Lower leg skin (tissue), 4 donors: Measurements from ENCODE around the gene TBC1D8. TPM values are rescaled to one million over a fixed set of nuclear protein-coding genes. Genes with fewer than 3 reads are reported as not detected.
"Not testable (repeated sequence)": the region's sequence is repeated elsewhere in the genome, so short reads cannot be mapped to it uniquely, and the experiment has no call there.

ENCODE experiments used
- DNase-seq, 2 donors: peaks; one replicate each; pipeline ENCODE4 v3.0.0-alpha.2; 2019; ENCODE audit warnings: low spot score in 2 of 2
- H3K4me3 ChIP-seq: fragments of 200-600 bp; sonication (generic); 2 replicates; pipeline ENCODE4 v1.5.1; 2017; ENCODE audit warnings: mild to moderate bottlenecking, low read depth; ENCODE audit not compliant: poor library complexity, severe bottlenecking
- POLR2A ChIP-seq, 2 donors: fragments of 450-650 bp; IDR thresholded peaks; one replicate each; pipeline ENCODE4 v1.6.1; 2016 to 2017; ENCODE audit warnings: antibody characterized with exemption in 2 of 2, mild to moderate bottlenecking in 1 of 2, moderate library complexity in 1 of 2
- WGBS, 2 donors: methylation state at CpG; one replicate each; pipeline ENCODE4 v1.1.5; 2018; 5-methylcytosine and 5-hydroxymethylcytosine counted together
- intact Hi-C: fragments of 100-400 bp; cut with DNase I; formaldehyde crosslinking; loops from one replicate; pipeline ENCODE4 v1.15.0; 2023; ENCODE audit warnings: low total_unique reads
- total RNA-seq, 4 donors: library from RNA; depleted of rRNA; stranded (reverse); fragments of >200 nt; gene quantifications; one replicate each; pipeline ENCODE4 v1.1.0, GENCODE V29; 2016
- TF ChIP-seq, protein P1 (sequence below), 3 donors: fragments of 450-650 bp; IDR thresholded peaks; one replicate each; pipeline ENCODE4 v1.5.1; 2016; ENCODE audit warnings: antibody characterized with exemption in 3 of 3, mild to moderate bottlenecking in 3 of 3, moderate library complexity in 2 of 3

TBC1D8 gene
- total RNA-seq, 4 donors from 2014 or later, result 29.4 to 102 (median 46.1) TPM

DNA sequence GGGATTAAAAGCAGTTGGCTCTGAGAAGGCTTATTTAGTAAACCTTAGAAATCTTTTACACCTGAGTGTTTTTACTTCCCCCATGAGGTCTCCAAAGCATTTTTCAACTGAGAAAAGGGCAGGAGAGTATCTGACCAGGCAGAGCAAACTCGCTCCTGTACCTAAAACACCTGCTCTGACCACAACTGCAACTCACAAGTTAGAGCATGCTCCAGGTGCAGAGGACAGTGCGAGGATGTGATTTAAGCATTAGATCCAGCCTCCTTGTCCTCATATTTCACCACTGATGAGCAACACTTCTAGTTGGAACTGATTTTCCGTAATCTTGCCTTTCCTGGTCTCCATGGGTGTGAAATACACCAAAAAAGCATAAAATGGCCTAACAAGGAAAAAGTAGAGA lies 34.5 kb upstream of the TBC1D8 start:
- intact Hi-C loops, result no loop called here
- DNase-seq, result peak in 1 of 2 donors; percentile 18
- WGBS, 2 donors, result 78 to 80% methylated on average over 3 of the region's 3 CpGs
- no peak overlapping the region for H3K4me3 ChIP-seq
- no peak for TF ChIP-seq POLR2A (IDR thresholded peaks at IDR 0.05)
- TF ChIP-seq, protein P1, sequence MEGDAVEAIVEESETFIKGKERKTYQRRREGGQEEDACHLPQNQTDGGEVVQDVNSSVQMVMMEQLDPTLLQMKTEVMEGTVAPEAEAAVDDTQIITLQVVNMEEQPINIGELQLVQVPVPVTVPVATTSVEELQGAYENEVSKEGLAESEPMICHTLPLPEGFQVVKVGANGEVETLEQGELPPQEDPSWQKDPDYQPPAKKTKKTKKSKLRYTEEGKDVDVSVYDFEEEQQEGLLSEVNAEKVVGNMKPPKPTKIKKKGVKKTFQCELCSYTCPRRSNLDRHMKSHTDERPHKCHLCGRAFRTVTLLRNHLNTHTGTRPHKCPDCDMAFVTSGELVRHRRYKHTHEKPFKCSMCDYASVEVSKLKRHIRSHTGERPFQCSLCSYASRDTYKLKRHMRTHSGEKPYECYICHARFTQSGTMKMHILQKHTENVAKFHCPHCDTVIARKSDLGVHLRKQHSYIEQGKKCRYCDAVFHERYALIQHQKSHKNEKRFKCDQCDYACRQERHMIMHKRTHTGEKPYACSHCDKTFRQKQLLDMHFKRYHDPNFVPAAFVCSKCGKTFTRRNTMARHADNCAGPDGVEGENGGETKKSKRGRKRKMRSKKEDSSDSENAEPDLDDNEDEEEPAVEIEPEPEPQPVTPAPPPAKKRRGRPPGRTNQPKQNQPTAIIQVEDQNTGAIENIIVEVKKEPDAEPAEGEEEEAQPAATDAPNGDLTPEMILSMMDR (IDR thresholded peaks at IDR 0.05), result no peak

DNA sequence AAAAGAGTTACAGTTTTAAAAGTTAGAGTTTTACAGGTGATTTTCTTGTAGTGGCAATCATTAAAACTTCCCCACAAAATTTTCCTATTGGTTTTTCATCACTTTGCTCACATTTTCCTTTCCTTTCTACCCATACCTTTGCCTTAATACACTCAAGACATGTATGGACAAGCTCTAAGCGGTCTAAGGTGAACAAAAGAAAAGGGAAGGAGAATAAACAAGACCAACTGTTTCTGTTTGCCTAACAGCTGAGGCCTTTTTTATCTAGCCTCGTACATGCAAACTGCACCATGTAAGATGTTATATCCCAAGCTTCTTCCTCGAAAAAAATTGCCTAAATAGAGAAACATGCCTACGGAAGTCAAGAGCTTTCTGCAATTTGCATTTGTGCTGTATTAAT lies 33.9 kb upstream of the TBC1D8 start:
- no peak overlapping the region for H3K4me3 ChIP-seq
- TF ChIP-seq, protein P1 (IDR thresholded peaks at IDR 0.05), result no peak
- no peak for TF ChIP-seq POLR2A (IDR thresholded peaks at IDR 0.05)
- intact Hi-C loops, result no loop called here
- no peak for DNase-seq
- WGBS, 2 donors, result 57 to 77% methylated on average over 4 of the region's 4 CpGs

DNA sequence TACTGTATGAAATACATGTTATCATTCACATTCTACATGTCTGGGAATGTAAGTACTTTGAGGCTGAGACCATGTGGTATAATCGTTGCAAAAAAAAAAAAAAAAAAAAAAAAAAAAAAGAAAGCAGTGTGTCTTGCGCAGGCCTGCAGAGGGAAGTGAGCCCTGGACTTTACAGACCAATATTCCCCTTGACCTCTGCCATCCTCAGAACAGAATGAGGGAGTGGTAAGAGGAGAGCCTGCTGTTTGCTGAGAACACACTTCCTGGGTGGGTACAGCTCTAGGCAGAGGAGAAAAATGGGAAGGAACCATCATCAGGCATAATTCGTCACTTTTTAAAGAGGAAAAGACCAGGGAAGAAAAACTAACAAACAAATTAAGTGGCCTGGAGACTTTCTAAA lies 28.8 kb upstream of the TBC1D8 start:
- intact Hi-C loops, result no loop called here
- 57 to 71% methylated on average over 3 of the region's 3 CpGs for WGBS, 2 donors
- DNase-seq, result peak in 1 of 2 donors; percentile 17
- TF ChIP-seq, protein P1 (IDR thresholded peaks at IDR 0.05), result no peak
- TF ChIP-seq POLR2A (IDR thresholded peaks at IDR 0.05), result no peak
- no peak overlapping the region for H3K4me3 ChIP-seq

DNA sequence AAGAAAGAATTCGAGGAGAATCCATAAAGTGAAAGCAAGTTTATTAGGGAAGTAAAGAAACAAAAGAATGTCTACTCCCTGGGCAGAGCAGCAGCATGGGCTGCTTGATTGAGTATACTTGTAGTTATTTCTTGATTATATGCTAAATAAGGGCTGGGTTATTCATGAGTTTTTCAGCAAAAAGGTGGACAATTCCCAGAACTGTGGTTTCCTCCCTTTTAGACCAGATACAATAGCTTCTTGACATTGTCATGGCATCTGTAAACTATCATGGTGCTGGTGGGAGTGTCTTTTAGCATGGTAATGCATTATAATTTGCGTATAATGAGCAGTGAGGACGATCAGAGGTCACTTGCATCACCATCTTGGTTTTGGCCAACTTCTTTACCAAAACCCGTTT lies 25.6 kb upstream of the TBC1D8 start:
- H3K4me3 ChIP-seq, result no peak overlapping the region
- WGBS, 2 donors, result 75 to 76% methylated on average over 4 of the region's 4 CpGs
- DNase-seq, result no peak
- no peak for TF ChIP-seq POLR2A (IDR thresholded peaks at IDR 0.05)
- TF ChIP-seq, protein P1 (IDR thresholded peaks at IDR 0.05), result no peak
- intact Hi-C loops, result no loop called here

DNA sequence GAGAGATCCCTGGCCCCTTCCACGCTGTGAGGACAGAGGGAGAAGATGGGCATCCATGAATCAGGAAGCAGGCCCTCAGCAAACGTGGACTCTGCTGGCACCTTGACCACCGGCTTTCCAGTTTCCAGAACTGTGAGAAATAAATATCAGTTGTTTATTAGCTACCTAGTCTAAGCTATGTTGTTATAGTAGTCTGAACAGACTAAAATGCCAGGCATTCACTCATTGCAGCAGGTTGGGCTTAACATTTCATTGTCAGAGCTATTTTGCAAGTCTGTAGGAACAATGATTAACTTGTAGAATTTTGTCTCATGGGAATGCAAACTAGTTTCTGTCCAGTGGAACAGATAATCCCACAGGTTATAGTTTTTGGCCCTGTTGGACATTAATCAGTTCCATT lies 24.8 kb upstream of the TBC1D8 start:
- H3K4me3 ChIP-seq, result no peak overlapping the region
- intact Hi-C loops, result no loop called here
- 86 to 90% methylated on average over 3 of the region's 3 CpGs for WGBS, 2 donors
- DNase-seq, result no peak
- TF ChIP-seq POLR2A (IDR thresholded peaks at IDR 0.05), result no peak
- TF ChIP-seq, protein P1 (IDR thresholded peaks at IDR 0.05), result no peak

DNA sequence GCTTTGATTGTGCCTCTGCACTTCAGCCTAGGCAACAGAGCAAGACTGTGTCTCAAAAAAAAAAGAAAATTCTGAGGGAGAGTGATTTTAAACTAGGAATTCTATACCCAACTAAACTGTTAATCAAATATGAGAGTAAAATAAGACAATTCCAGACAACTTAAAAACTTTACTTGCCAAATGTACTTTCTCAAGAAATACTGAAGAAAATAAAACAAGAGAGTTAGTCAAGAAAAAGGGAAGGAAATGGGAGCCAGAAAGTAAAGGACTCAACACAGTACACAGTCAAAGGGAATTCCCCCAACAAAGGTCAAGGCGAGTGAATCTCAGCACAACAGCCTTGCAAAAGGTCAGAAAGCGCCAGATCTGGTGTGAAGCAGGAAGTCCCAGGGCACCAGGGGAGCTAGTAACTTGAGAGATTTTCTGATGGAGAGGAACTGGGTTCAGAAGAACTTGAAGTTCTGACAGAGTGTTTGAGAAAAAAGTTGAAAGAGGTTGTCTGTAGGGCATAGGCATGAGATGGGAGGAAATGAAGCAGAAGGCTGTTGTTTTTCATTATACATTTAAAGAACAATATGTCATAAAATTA lies 22.6 kb upstream of the TBC1D8 start:
- peak in 1 of 2 donors; percentile 25 for DNase-seq
- no peak overlapping the region for H3K4me3 ChIP-seq
- WGBS, 2 donors, result 49 to 73% methylated on average over 2 of the region's 2 CpGs
- TF ChIP-seq POLR2A (IDR thresholded peaks at IDR 0.05), result no peak
- TF ChIP-seq, protein P1 (IDR thresholded peaks at IDR 0.05), result no peak
- intact Hi-C loops, result no loop called here

DNA sequence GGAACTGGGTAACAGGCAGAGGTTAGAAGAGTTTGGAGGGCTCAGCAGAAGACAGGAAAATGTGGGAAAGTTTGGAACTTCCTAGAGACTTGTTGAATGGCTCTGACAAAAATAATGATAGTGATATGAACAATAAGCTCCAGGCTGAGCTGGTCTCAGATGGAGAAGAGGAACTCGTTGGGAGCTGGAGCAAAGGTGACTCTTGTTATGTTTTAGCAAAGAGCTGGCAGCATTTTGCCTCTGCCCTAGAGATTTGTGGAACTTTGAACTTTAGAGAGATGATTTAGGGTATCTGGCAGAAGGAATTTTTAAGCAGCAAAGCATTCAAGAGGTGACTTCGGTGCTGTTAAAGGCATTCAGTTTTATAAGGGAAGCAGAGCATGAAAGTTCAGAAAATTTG lies 18.6 kb upstream of the TBC1D8 start:
- intact Hi-C loops, H3K4me3 ChIP-seq, DNase-seq: not testable (repeated sequence)
- 67 to 90% methylated on average over 2 of the region's 2 CpGs for WGBS, 2 donors
